Measurements from ENCODE around the gene GNB1L.

Gene GNB1L

GRCh38 chr22:19877626-19878339 lies 23.1 kb upstream of the GNB1L start:
- no peak overlapping the region for H3K4me3 ChIP-seq (ENCODE audit: low read length)
- no peaks in the 10 kb centered on the region for H4K20me1 ChIP-seq (ENCODE audit: insufficient read depth, low read length)
- H2AFZ ChIP-seq (ENCODE audit: low read depth, low read length) = no peak overlapping the region
- no peak overlapping the region for H3K27ac ChIP-seq (ENCODE audit: low read length)
- H3K27me3 ChIP-seq (ENCODE audit: low read depth, low read length) = no peaks in the 10 kb centered on the region
- no peaks in the 10 kb centered on the region for H3K36me3 ChIP-seq (replicated peaks; ENCODE audit: low read depth, low read length)
- no peaks in the 10 kb centered on the region for H3K79me2 ChIP-seq (ENCODE audit: low read length)
- H3K9me3 ChIP-seq (ENCODE audit: insufficient read depth, low read length) = no peaks in the 10 kb centered on the region
- no peaks in the 10 kb centered on the region for H3K4me1 ChIP-seq (ENCODE audit: low read length)
- no peak overlapping the region for H3K9ac ChIP-seq (ENCODE audit: low read length)
- no peak for TF ChIP-seq EZH2phosphoT487 (IDR thresholded peaks at IDR 0.05; ENCODE audit: low read depth)
- no peak for TF ChIP-seq CTCF (IDR thresholded peaks at IDR 0.05; ENCODE audit: low read depth, low read length)
- no peak overlapping the region for H3K4me2 ChIP-seq (ENCODE audit: low read length)

GRCh38 chr22:19876941-19877625 lies 22.4 kb upstream of the GNB1L start:
- H3K4me2 ChIP-seq (ENCODE audit: low read length) = no peak overlapping the region
- TF ChIP-seq CTCF (IDR thresholded peaks at IDR 0.05; ENCODE audit: low read depth, low read length) (no peak), EZH2phosphoT487 (IDR thresholded peaks at IDR 0.05; ENCODE audit: low read depth) (no peak)
- H3K79me2 ChIP-seq (ENCODE audit: low read length) = no peaks in the 10 kb centered on the region
- no peak overlapping the region for H3K27ac ChIP-seq (ENCODE audit: low read length)
- H3K9ac ChIP-seq (ENCODE audit: low read length) = no peak overlapping the region
- no peaks in the 10 kb centered on the region for H3K36me3 ChIP-seq (replicated peaks; ENCODE audit: low read depth, low read length)
- no peaks in the 10 kb centered on the region for H4K20me1 ChIP-seq (ENCODE audit: insufficient read depth, low read length)
- no peak overlapping the region for H3K4me3 ChIP-seq (ENCODE audit: low read length)
- H3K27me3 ChIP-seq (ENCODE audit: low read depth, low read length) = no peaks in the 10 kb centered on the region
- no peaks in the 10 kb centered on the region for H3K4me1 ChIP-seq (ENCODE audit: low read length)
- no peaks in the 10 kb centered on the region for H3K9me3 ChIP-seq (ENCODE audit: insufficient read depth, low read length)
- no peak overlapping the region for H2AFZ ChIP-seq (ENCODE audit: low read depth, low read length)

- no peak for TF ChIP-seq EZH2phosphoT487 (IDR thresholded peaks at IDR 0.05; ENCODE audit: low read depth)
- TF ChIP-seq CTCF (IDR thresholded peaks at IDR 0.05; ENCODE audit: low read depth, low read length) = no peak
- Histone ChIP-seq H3K4me2 (ENCODE audit: low read length) (no peak overlapping the region), H3K27me3 (ENCODE audit: low read depth, low read length) (no peaks in the 10 kb centered on the region), H3K36me3 (replicated peaks; ENCODE audit: low read depth, low read length) (no peaks in the 10 kb centered on the region), H3K9ac (ENCODE audit: low read length) (no peak overlapping the region), H3K27ac (ENCODE audit: low read length) (no peak overlapping the region), H3K4me1 (ENCODE audit: low read length) (no peaks in the 10 kb centered on the region), H2AFZ (ENCODE audit: low read depth, low read length) (no peak overlapping the region), H3K4me3 (ENCODE audit: low read length) (no peak overlapping the region), H3K9me3 (ENCODE audit: insufficient read depth, low read length) (no peaks in the 10 kb centered on the region), H3K79me2 (ENCODE audit: low read length) (no peaks in the 10 kb centered on the region), H4K20me1 (ENCODE audit: insufficient read depth, low read length) (no peaks in the 10 kb centered on the region)
Observed at GRCh38 chr22:19876314-19876940, 21.8 kb upstream of the GNB1L start.
